Liver (tissue), 9 donors: Measurements from ENCODE around the gene GRID1. TPM values are rescaled to one million over a fixed set of nuclear protein-coding genes. Genes with fewer than 3 reads are reported as not detected.

Source experiments
- DNase-seq: peaks from one replicate; pipeline ENCODE4 v3.0.0-alpha.2; 2017; ENCODE audit warnings: low spot score
- H3K27ac ChIP-seq, 2 donors: one replicate each; pipeline ENCODE4 v1.7.0; 2013; ENCODE audit warnings: inconsistent platforms in 2 of 2, low read length in 2 of 2, control low read depth in 1 of 2, low read depth in 1 of 2, mild to moderate bottlenecking in 1 of 2
- H3K27me3 ChIP-seq, 4 donors: one replicate each; pipeline versions ENCODE4 v1.6.1 to v1.7.0; 2013; ENCODE audit warnings: low read length in 3 of 4, inconsistent platforms in 1 of 4, mild to moderate bottlenecking in 1 of 4, moderate library complexity in 1 of 4; ENCODE audit not compliant: control insufficient read depth in 4 of 4, insufficient read depth in 4 of 4
- H3K36me3 ChIP-seq, 4 donors: one replicate each; pipeline versions ENCODE4 v1.6.1 to v1.7.0; 2013; ENCODE audit warnings: low read length in 3 of 4, mild to moderate bottlenecking in 3 of 4, low read depth in 1 of 4, moderate library complexity in 1 of 4; ENCODE audit not compliant: control insufficient read depth in 4 of 4, insufficient read depth in 3 of 4
- H3K4me1 ChIP-seq, 4 donors: one replicate each; pipeline versions ENCODE4 v1.6.1 to v1.7.0; 2013; ENCODE audit warnings: low read length in 3 of 4, mild to moderate bottlenecking in 3 of 4, moderate library complexity in 1 of 4; ENCODE audit not compliant: control insufficient read depth in 4 of 4, insufficient read depth in 4 of 4
- H3K4me3 ChIP-seq, 3 donors: one replicate each; pipeline versions ENCODE4 v1.6.1 to v1.7.0; 2013; ENCODE audit warnings: low read length in 3 of 3, control low read depth in 1 of 3, low read depth in 1 of 3, mild to moderate bottlenecking in 1 of 3
- H3K9ac ChIP-seq, 2 donors: one replicate each; pipeline ENCODE4 v1.7.0; 2013; ENCODE audit warnings: low read length in 2 of 2, mild to moderate bottlenecking in 2 of 2, moderate library complexity in 2 of 2, control low read depth in 1 of 2, low read depth in 1 of 2
- H3K9me3 ChIP-seq, 4 donors: one replicate each; pipeline versions ENCODE4 v1.6.1 to v1.7.0; 2013; ENCODE audit warnings: low read length in 3 of 4; ENCODE audit not compliant: control insufficient read depth in 4 of 4
- ATF3 ChIP-seq: IDR thresholded peaks from 2 replicates; pipeline ENCODE4 v1.6.1; 2016; ENCODE audit warnings: antibody characterized with exemption
- CTCF ChIP-seq: fragments of 150-350 bp; IDR thresholded peaks from 2 replicates; pipeline ENCODE4 v1.5.1; 2017; ENCODE audit warnings: improper control_type of control experiment, low read depth, low read length; ENCODE audit not compliant: missing input control
- EGR1 ChIP-seq, 2 donors: IDR thresholded peaks; 2 replicates each; pipeline ENCODE4 v1.6.1; 2016 to 2018; ENCODE audit warnings: antibody characterized with exemption in 2 of 2, low read depth in 2 of 2
- FOXA1 ChIP-seq: IDR thresholded peaks from 2 replicates; pipeline ENCODE4 v1.6.1; 2016; ENCODE audit warnings: antibody characterized with exemption
- GABPA ChIP-seq, 2 donors: IDR thresholded peaks in 1 of 2; conservative IDR thresholded peaks in 1 of 2; 2 replicates each; pipeline ENCODE4 v1.6.1; 2016; ENCODE audit warnings: antibody characterized with exemption in 2 of 2, mild to moderate bottlenecking in 1 of 2, moderate library complexity in 1 of 2
- HNF4A ChIP-seq, 2 donors: conservative IDR thresholded peaks; 2 replicates each; pipeline ENCODE4 v1.6.1; 2016; ENCODE audit warnings: antibody characterized with exemption in 2 of 2, mild to moderate bottlenecking in 2 of 2
- JUND ChIP-seq, 2 donors: IDR thresholded peaks; 2 replicates each; pipeline ENCODE4 v1.6.1; 2016; ENCODE audit warnings: antibody characterized with exemption in 2 of 2
- MAX ChIP-seq: IDR thresholded peaks from 2 replicates; pipeline ENCODE4 v1.6.1; 2016; ENCODE audit warnings: antibody characterized with exemption
- NR2F2 ChIP-seq: IDR thresholded peaks from 2 replicates; pipeline ENCODE4 v1.6.1; 2016; ENCODE audit warnings: antibody characterized with exemption
- RAD21 ChIP-seq, 2 donors: IDR thresholded peaks; 2 replicates each; pipeline ENCODE4 v1.6.1; 2016; ENCODE audit warnings: antibody characterized with exemption in 2 of 2, mild to moderate bottlenecking in 2 of 2
- RXRA ChIP-seq, 2 donors: IDR thresholded peaks; 2 replicates each; pipeline ENCODE4 v1.6.1; 2017 to 2018; ENCODE audit warnings: antibody characterized with exemption in 2 of 2, mild to moderate bottlenecking in 1 of 2
- SP1 ChIP-seq: IDR thresholded peaks from 2 replicates; pipeline ENCODE4 v1.6.1; 2018; ENCODE audit warnings: antibody characterized with exemption, mild to moderate bottlenecking
- ZBTB33 ChIP-seq: IDR thresholded peaks from 2 replicates; pipeline ENCODE4 v1.6.1; 2016; ENCODE audit warnings: antibody characterized with exemption
- WGBS: extraction: QIAGEN DNeasy Blood & Tissue Kit; methylation state at CpG from one replicate; pipeline ENCODE4 v1.1.7; 2013; 5-methylcytosine and 5-hydroxymethylcytosine counted together
- polyA plus RNA-seq, 2 donors: library from polyadenylated mRNA; stranded (reverse) in 1 of 2; unstranded in 1 of 2; fragments of 200-250 nt in 1 of 2; fragments of >200 nt in 1 of 2; fragmentation: Nextera tagmentation in 1 of 2; extraction: Ambion mirVana in 1 of 2; gene quantifications; one replicate each; pipeline versions ENCODE4 v1.2.1 to v1.2.3, GENCODE V29; 2013 to 2015
- total RNA-seq, 2 donors: library from RNA; depleted of rRNA; stranded (reverse); fragments of >200 nt; gene quantifications; one replicate each; pipeline ENCODE4 v1.2.3, GENCODE V29; 2014
- donor health status: healthy.
- donor health status: healthy.
- donor health status: healthy.
- donor health status: healthy.
- donor health status: healthy.

Gene GRID1
- total and polyA plus RNA-seq, 4 donors: 0.09 to 0.17 (median 0.14) TPM; not detected in 1

- Histone ChIP-seq H3K4me1 (no peaks in the 10 kb centered on the region), H3K9me3 (peaks cover 0 to 2% (median under 1%) of the 10 kb centered on the region in 4 donors), H3K9ac (no peak overlapping the region), H3K4me3 (no peak overlapping the region), H3K27ac (no peak overlapping the region), H3K27me3 (no peaks in the 10 kb centered on the region), H3K36me3 (no peaks in the 10 kb centered on the region)
- no peak for TF ChIP-seq CTCF
- TF ChIP-seq EGR1 (IDR thresholded peaks at IDR 0.05; ENCODE audit: low read depth in 2 of 2): no peak
- no peak for TF ChIP-seq HNF4A (conservative IDR thresholded peaks at IDR 0.05)
- no peak for DNase-seq
- 48% methylated on average over 1 of the region's 1 CpG for WGBS
Measured at GRCh38 chr10:85673270-85673669, 693.3 kb downstream of the GRID1 start.

GRCh38 chr10:85671530-85671929 lies 695.1 kb downstream of the GRID1 start:
- 75% methylated on average over 1 of the region's 1 CpG for WGBS
- no peaks in the 10 kb centered on the region for H3K36me3 ChIP-seq
- TF ChIP-seq ZBTB33: no peak
- no peak for TF ChIP-seq MAX
- no peak for TF ChIP-seq HNF4A (conservative IDR thresholded peaks at IDR 0.05)
- TF ChIP-seq JUND (IDR thresholded peaks at IDR 0.05): no peak
- no peak for TF ChIP-seq SP1
- no peaks in the 10 kb centered on the region for H3K27me3 ChIP-seq
- no peak overlapping the region for H3K9ac ChIP-seq
- H3K4me1 ChIP-seq: no peaks in the 10 kb centered on the region
- no peak overlapping the region for H3K4me3 ChIP-seq
- H3K9me3 ChIP-seq: peaks cover 0 to 2% (median under 1%) of the 10 kb centered on the region in 4 donors
- no peak for DNase-seq
- no peak overlapping the region for H3K27ac ChIP-seq

GRCh38 chr10:85668522-85668921 lies 698.1 kb downstream of the GRID1 start:
- TF ChIP-seq MAX (no peak), FOXA1 (no peak), NR2F2 (no peak), EGR1 (IDR thresholded peaks at IDR 0.05; ENCODE audit: low read depth in 2 of 2) (no peak), ATF3 (no peak), JUND (IDR thresholded peaks at IDR 0.05) (no peak), RAD21 (IDR thresholded peaks at IDR 0.05) (no peak), GABPA (IDR thresholded peaks at IDR 0.05 in 1 of 2, conservative IDR thresholded peaks at IDR 0.05 in 1 of 2) (no peak), RXRA (IDR thresholded peaks at IDR 0.05) (no peak)
- DNase-seq: no peak
- no peak overlapping the region for H3K9ac ChIP-seq
- no peak overlapping the region for H3K27ac ChIP-seq
- no peaks in the 10 kb centered on the region for H3K4me1 ChIP-seq
- H3K36me3 ChIP-seq: no peaks in the 10 kb centered on the region
- H3K4me3 ChIP-seq: no peak overlapping the region
- H3K9me3 ChIP-seq: peaks cover 0 to 2% (median under 1%) of the 10 kb centered on the region in 4 donors
- 92% methylated on average over 1 of the region's 1 CpG for WGBS
- H3K27me3 ChIP-seq: no peaks in the 10 kb centered on the region
